HG02973 (cell line): ENCODE measurements around the gene ATR.
"Not testable (repeated sequence)": the region's sequence is repeated elsewhere in the genome, so short reads cannot be mapped to it uniquely, and the experiment has no call there.

Source experiments
- ATAC-seq: cut with Tn5 transposase; IDR thresholded peaks from one replicate; pipeline ENCODE4 v1.9.1; 2021; ENCODE audit warnings: moderate library complexity; ENCODE audit not compliant: unreplicated experiment

Gene ATR

DNA sequence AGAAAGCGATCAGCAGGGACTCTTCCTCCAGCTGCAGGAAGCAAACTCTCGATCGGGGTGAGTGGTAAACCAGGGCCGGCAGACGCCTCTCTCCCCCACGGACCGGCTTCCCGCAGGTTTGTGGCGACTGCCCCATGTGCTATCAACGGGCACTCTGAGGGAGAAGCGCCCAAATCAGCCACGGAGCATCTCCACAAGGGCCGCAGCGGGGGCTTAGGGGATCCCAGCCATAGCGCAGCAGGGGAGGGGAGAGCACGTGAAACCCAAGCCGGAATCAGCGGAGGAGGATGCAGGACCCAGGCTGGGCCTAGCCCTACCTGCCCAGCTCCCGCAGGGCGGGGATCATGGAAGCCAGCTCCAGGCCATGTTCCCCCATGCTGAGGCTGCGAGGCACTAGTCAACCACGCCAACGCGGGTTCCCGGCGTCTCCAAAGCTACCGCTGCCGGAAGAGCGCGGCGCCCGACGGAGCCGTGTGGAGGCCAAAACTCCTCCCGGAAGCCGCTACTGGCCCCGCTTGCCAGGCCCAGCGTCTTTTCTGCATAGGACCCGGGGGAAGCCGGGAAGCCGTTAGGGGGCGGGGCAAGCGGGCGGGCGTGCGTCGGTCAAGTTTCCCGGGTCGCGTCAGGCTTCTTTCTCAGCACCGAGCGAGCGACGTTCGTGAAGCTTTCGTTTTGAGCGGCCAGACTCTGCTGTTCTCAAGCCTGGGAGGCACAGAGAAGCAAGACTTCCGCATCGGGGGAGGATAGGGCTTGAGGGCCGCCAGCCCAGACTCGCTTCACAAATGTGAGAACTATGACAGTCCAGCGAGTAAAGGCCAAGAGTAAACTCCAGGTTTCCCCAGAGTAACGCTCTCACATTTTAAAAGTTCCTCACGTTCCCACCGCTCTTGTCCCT, at the start of gene ATR:
Gene ATR, minus strand, starts transcription at position 405 of the 895 bp plus-strand sequence. Its CDS starts 29 bp downstream, at position 376.
- ATAC-seq, result peak; percentile 94

DNA sequence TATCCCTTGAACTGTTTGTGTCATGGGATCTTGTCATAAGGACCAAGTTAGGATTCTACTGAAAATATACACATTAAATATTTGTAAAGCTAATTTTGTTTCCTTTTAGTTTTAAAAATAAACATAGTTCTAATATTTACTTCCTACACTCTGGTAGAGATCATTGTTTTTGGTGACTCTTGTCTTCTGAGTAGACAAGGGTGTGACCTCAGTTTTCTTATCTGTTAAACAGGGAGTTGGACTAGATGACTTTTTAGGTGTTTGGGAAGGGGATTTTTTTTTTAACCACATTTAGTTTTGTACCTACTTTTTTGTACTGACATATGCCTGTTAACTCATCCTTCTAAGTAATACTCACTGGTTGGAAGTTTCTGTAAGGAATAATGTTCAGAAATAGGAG, 48.4 kb upstream of the ATR start:
- no peak for ATAC-seq

DNA sequence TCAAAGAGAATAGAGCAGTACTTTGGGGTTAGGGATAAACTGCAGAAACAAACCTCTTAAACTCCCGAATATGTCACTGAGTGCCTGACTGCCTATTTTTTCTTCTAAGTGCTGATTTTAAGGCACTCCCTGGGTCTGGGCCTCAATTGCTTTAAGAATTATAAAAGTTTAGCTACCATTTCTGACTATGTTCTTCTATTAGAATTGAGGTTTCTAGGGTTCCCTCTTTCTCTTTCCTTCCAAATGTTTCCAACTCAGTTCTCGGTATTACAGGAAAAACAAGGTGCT, 46.6 kb upstream of the ATR start:
- ATAC-seq, result no peak

DNA sequence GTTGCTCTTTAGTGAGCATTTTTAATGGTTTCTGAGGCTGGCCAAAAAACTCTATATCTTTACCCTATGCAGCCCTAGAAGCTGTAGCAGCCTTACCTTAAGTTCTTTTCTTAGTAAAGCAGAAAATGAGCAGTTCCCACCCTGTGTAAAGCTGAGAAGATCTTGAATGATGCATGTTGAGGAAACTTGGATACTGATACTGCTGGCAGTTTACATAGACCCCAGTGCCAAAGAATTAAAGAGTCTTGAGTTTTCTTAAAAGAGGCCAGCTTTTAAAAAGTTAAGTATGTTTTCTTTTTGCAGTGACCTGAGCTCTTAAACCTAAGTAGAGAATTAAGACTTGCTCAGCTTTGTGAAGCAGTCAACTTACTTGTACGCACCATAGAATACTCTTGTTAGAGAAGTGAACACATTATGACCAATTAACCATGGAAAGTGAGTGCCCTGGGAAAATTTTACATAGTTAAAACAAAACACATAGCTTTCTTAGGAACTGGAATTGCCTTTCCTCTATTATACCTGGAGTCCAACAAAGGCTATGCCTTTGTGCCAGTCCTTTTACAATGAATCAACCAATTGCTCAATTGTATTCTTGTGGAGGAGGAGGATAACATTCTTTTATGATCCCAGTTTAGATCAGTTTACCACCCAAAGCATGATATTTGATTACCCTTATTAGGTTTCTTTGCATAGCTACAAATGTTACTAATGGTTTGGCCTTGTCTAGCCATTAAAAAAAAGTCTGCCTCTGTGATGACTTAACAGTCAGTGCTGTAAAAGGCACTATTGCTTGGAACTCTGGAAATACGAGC, 46.0 kb upstream of the ATR start:
- ATAC-seq, result no peak

DNA sequence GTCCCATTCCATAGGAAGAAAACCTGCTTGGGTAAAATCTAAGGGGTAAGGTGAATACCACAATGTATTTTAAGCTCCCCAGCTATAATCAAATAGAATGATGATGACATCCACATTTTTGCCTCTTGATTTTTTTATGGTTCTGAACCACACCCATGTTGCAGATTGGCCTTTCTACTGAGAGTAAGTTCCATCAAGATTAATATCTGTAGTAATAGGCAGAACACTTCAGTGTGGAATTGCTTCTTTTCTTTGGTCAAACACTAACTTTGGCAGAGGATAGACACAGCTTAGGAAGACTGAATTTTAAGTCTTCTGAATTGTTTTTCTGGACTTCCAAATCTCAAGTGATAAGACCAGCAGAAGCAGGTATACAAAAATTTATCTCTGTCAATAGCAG, 44.7 kb upstream of the ATR start:
- ATAC-seq, result no peak

DNA sequence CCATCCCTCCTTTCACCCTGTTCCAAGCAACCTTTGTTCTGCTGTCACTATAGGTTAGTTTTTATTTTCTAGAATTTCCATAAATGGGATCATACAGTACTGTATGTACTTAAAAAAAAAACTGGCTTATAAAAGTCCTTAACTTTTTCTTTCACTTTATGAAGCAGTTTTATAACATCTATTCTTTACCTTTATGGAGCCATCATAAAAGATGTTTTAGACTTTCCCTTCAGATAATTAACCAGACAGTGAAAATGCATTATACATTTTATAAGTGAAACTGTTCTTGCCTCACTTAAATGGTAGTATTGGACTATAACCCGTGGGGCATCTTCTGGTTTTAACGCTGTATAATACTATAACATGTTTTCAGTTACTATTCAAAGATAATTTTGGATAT, 43.9 kb upstream of the ATR start:
- no peak for ATAC-seq

DNA sequence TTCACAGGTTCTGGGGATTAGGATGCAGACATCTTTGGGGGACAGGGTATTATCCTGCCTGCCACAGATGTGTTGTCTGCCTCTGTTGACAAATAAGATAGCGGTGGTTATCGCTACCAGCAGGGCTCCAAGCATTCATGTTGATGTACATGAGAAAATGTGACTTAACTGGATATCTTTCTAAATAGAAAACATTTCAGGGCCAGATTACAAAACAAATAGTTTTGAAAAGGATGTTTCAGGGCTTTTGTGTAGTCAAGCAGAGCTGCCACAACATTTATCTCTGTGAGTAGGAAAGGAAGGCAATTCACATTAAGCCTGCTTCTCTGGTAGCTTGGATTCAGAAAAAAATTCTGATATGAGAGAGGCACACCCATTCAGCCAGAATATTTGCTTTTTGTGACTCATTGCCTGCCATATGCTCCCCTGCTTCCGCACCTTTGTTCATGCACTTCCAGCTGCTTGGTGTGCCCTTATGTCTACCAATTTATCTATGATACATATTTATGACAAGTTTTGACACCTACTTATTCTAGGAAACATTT, 40.5 kb upstream of the ATR start:
- ATAC-seq, result no peak

DNA sequence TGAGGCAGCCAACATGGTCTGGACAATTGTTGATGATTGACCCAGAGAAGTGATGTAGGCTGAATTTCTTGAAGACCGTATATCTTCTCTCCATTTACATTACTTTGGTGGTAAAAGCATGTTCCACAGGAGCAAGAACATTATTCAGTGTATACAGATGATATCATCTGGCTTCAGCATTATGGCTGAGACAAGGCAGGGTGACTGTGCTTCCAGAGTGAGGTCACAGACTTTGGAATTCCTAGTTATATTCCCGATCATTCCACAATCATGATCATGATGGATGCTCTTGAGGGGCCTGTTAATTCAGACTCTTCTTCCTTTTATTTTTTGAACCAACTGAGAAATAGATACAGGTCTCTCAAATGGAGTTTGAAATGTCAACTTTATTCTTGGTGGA, 36.6 kb upstream of the ATR start:
- no peak for ATAC-seq

DNA sequence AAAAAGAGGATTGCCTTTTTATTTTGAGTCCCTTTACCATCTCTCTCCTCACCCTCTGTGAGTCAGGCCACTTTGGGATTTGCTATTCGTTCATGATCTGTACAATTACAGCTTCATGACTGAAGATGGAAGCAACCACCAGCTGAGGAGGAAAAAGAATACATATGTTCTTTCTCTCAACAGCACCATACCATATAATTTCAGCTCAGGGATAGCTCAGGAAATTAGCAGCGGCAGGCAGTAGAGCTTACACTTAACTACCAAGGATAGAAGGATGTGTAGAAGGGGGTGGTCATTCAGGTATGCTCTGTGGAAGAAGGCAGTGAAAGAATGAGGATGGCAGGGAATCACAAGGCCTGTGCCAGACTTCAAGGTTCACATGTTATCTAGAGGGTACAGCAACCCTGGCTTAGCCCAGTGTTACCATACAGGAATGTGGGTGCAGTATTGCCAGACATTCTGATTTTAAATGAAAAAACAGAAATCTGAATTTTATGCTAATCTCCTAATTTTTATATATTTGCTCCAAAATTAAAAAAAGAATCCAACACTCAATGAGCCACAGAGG, 35.6 kb upstream of the ATR start:
- no peak for ATAC-seq

DNA sequence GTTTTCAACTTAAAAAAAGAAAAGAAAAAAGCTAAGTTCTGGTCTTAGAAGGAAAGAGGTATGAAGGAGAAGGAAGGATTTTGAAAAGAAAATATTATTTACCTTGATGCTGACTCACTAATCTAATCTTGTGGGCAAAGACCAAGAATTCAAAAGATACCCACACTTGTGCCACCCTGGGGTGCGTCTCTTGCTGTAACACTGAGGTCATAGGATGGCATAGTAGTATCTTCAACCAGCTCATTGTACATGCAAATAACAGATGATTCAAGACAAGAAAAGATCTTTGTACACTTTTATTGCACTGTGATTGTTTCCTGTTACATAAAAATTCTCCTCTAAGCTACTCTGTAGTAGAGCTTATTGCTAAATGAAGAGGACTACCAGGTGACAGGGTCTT, 35.0 kb upstream of the ATR start:
- ATAC-seq, result no peak

DNA sequence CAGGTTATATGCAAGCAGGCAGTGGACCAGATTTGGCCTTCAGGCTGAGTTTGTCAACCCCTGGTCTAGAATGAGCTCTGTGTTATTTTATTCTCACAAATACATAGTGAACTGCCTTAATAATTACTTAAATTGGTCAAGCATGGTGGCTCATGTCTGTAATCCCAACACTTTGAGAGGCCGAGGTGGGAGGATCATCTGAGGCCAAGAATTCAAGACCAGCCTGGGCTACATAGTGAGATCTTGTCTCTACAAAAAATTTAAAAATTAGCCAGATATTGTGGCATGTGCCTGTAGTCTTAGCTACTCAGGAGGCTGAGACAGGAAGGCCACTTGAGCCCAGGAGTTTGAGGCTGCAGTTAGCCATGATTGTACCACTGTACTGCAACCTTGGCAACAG, 32.7 kb upstream of the ATR start:
- no peak for ATAC-seq

DNA sequence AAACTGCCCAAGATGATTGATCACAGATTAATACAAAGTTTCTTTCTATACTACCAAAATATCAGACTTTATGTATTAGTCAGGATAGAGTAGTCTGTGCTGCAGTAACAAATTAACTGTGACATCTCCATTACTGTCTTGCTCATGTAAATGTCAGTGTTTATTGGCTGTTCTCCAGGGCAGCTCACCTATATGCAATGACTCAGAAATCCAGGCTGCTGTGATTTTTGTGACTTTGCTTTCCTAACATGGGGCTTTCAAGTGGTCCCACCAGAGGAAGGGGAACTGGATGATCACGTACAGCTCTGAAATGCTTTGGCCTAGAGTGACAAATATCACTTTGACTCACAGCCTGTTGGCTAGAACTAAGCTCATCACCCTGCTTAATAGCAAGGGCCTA, 30.6 kb upstream of the ATR start:
- ATAC-seq, result no peak

DNA sequence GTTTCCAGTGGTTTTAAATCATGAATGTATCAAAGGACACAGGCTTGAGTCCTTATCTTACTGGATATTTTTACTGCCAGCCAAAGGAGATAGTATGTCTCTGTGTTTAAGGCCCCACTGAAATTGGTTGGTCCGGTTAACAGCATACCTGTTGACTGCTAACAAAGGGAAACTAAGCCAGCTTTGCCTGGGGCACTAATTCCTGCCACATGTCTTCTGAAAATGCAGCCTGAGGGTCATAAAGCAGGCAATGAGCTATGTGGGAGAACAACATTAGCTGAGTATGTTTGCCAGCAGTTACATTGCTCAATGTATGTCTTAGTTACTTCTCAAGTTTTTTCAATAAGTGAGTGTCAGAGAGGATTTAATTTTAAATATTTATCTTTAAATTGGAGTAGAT, 30.1 kb upstream of the ATR start:
- no peak for ATAC-seq

DNA sequence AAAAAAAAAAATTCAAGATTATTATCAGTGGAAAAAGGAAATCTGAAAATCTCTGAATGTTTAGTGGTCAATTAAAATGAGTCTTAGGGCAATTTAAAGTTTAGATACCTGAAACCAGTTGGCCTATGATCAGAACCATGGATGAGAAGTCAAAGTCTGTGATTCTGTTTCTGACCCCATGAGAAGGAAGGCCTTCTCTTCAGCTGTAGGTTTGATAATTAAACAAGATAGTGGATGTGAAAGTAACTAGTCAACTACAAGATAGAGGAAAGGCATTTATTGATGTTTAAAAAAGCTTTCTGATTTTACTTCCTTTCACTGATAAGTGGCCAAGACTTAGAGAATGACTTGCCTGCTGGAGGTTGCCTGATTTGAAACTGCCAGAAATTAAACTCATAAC, 26.4 kb upstream of the ATR start:
- ATAC-seq, result no peak

DNA sequence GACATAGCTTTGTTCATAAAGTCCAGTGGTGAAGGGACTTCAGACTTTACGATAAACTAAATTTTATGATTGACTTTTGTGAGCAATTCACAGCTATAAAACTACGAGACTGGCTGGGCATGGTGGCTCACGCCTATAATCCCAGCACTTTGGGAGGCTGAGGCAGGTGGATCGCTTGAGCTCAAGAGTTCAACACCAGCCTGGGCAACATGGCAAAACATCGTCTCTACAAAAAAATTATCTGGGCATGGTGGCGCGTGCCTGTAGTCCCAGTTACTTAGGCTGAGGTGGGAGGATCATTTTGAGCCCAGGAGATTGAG, 24.8 kb upstream of the ATR start:
- not testable (repeated sequence) for ATAC-seq

DNA sequence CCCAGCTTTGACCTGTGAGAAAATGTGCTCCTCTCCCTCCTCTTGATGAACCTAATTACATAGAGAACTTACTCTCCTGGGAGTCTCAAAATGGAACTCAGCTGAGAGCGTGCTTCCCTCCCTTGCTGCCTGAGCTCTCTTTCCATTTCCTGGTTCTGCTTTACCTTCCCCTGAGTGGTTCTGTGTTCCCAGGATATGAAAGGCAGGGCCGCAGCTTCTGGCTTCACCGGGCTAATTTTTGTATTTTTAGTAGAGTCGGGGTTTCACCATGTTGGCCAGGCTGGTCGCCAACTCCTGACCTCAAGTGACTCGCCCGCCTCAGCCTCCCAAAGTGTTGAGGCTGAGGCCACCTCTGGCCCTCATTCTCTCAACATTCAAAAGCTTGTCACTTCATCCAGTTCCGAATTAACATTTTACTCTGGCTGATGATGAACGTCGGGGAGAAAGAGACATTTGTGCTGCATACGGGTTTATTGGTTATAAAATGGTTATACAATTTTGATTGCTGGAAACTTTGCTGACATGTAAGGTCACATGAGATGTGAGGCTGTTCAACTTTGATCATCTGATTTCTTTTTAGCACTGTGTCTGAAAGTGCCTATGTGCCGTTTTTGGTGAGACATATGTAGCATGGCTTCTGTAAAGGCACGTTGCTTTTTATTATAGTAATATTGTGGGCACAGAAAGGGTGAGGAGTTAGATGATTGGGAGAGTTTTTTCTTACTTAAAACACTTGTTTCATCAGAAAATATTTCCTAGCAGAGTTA, 24.3 kb upstream of the ATR start:
- ATAC-seq, result no peak

DNA sequence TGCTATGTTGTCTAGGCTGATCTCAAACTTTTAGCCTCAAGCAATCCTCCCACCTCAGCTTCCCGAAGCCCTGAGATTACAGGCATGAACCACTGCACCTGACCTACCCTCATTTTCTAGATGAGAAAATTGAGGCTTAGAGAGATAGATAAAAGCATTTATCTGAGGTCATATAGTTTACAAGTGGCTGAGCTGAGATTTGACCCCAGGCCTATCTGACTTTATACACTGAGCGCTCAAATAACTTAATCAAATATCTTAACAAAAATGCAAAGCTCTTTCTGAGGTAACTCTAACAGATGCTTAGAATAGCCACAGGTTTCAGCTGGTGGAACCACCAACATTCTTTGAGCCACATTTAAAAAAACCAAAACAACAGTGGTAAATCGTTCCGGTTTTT, 23.2 kb upstream of the ATR start:
- no peak for ATAC-seq

DNA sequence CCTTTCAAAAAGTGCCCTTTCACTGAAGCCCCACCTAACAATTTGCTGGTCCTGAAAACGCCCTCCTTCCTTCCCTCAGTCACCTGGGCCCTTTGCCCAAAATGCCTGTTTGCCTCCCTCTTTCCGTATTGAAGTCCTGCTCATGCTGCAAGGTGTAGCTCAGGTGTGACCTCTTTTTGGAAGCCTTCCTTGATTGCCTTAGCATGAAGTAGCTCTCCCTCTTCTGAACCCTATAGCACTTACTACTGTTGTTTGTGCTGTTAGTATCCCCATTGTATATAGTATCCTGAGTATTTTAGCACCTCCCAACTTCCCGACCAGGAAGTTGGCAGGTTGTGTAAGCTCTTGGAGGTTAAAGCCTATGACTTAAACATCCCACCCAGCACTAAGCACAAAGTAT, 19.4 kb upstream of the ATR start:
- no peak for ATAC-seq

DNA sequence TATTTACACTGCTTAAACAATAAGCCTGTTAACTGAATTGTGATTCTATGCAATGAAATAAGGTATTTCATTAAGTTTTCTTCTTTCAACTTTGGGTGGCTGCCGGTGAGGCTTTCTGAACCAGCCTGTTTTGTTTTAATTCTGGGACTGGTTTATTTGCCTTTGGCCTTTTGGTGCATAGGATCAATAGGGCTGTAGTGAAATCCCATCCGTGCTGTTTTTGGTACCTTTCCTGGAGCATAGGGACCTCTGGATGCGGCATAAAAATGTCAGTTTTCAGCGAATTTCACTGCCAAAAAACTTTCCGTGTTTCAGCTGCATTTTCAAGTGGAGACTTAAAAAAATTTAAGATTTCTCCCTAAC, 18.2 kb upstream of the ATR start:
- no peak for ATAC-seq

DNA sequence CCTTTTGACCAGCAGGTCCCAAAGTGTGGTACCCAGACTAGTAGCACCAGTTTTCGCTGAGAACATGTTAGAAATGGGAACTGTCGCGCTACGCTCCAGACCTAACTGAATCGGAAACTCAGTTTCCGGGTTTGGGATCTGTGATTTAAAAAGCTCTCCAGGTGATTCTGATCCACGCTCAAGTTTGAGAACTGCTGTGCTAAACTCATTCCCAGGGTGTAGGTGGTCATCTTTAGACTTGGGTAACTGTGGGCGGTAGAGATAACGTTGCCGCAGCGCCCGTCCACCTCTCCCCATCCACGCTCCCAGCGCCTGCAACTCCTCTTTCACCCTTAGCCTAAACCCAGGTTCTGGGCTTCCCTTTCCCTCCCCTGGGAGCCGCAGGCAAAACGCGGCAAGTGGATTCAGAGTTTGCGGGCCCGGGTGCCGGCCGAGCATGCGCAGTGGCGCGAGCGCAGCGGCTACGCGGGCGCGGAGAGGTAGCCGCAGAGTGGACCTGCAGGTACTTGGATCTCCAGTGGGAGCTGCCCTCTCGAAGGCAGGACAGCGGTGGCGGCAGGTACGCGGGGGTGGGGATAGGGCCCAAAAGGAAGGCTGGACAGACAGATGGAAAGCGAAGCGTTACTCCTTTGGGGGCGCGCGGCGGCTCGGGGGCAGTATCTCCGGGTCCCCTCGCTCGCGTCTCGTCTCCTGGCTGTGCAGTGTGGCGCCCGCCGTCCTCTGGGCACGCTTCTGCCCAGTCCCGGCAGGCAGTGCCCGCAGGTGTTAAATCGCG, 17.6 kb upstream of the ATR start, which contains the start of gene PLS1:
Gene PLS1, plus strand, starts transcription at position 443 of the 775 bp plus-strand sequence. CDS start 67,845 bp downstream, outside the sequence.
- ATAC-seq, result peak; percentile 79
